NCI-H2029 (cell line): Measurements from ENCODE around the gene LRP11.
"Not testable (repeated sequence)": the region's sequence is repeated elsewhere in the genome, so short reads cannot be mapped to it uniquely, and the experiment has no call there.

Source experiments
- DNase-seq: peaks from one replicate; lab custom pipeline; 2025; lab: John Stamatoyannopoulos, UW

LRP11 gene

GRCh38 chr6:149863698-149864577, at the start of gene LRP11:
LRP11 (minus strand) TSS chr6:149864359; CDS start chr6:149864020, 339 bp downstream.
- DNase-seq = peak; percentile 46

- no peak for DNase-seq
Measured at GRCh38 chr6:149913540-149914240, 49.5 kb upstream of the LRP11 start.

- DNase-seq = no peak
Measured at GRCh38 chr6:149913085-149913484, 48.9 kb upstream of the LRP11 start.

- DNase-seq = not testable (repeated sequence)
Measured at GRCh38 chr6:149912680-149913079, 48.5 kb upstream of the LRP11 start.

GRCh38 chr6:149910721-149911151, 46.6 kb upstream of the LRP11 start:
- DNase-seq = no peak

- no peak for DNase-seq
Measured at GRCh38 chr6:149909701-149910470, 45.7 kb upstream of the LRP11 start.

- DNase-seq = not testable (repeated sequence)
Measured at GRCh38 chr6:149908480-149908879, 44.3 kb upstream of the LRP11 start.

- no peak for DNase-seq
Measured at GRCh38 chr6:149907317-149907716, 43.2 kb upstream of the LRP11 start.

- no peak for DNase-seq
Measured at GRCh38 chr6:149906405-149906804, 42.2 kb upstream of the LRP11 start.

GRCh38 chr6:149905911-149906371, 41.8 kb upstream of the LRP11 start:
- DNase-seq = no peak

GRCh38 chr6:149905371-149905910, 41.3 kb upstream of the LRP11 start:
- DNase-seq = no peak

GRCh38 chr6:149904661-149905370, 40.7 kb upstream of the LRP11 start:
- DNase-seq = no peak

- DNase-seq = no peak
Measured at GRCh38 chr6:149903938-149904611, 39.9 kb upstream of the LRP11 start.

GRCh38 chr6:149901444-149902140, 37.4 kb upstream of the LRP11 start:
- DNase-seq = no peak

- DNase-seq = no peak
Measured at GRCh38 chr6:149900620-149901443, 36.7 kb upstream of the LRP11 start.

GRCh38 chr6:149899926-149900619, 35.9 kb upstream of the LRP11 start:
- DNase-seq = no peak

- no peak for DNase-seq
Measured at GRCh38 chr6:149899486-149899885, 35.3 kb upstream of the LRP11 start.

- no peak for DNase-seq
Measured at GRCh38 chr6:149898966-149899365, 34.8 kb upstream of the LRP11 start.
